ENCODE data around the gene UNC79.
"Not testable (repeated sequence)": the region's sequence is repeated elsewhere in the genome, so short reads cannot be mapped to it uniquely, and the experiment has no call there.

UNC79 gene
- total RNA-seq = 0 to 0.27 reads per million in 2 donors

- no peak for DNase-seq
These were observed at the start of gene UNC79 for GRCh38 chr14:93430315-93431035. UNC79 (plus strand) TSS chr14:93430939; CDS start chr14:93431030, 91 bp downstream.

DNA sequence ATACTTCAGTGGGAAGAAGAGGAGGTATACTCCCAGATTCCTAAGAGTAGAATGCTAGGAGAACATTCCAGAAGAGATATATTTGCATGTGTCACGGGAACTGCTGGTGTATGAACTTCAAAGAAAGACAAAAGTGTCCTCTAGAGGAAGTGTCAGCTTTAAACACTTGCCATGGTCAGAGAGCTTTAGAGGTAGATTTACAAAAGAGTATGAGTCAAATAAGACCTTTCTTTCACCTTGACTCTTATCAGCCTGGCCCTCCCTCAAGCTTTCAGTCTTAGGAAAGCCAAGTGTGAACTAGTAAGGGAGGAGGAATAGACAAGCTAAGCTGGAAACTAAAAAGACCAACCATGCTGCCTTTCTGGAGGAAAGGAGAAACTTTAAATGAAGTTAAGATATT, 49.1 kb upstream of the UNC79 start:
- DNase-seq = no peak

DNA sequence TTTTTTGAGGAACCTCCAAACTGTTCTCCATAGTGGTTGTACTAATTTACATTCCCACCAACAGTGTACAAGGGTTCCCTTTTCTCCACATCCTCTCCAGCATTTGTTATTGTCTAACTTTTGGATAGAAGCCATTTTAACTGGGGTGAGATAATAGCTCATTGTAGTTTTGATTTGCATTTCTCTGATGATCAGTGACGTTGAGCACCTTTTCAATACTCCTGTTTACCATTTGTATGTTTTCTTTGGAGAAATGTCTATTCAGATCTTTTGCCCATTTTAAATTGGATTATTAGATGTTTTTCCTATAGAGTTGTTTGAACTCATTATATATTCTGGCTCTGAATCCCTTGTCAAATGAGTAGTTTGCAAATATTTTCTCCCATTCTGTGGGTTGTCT, 46.5 kb upstream of the UNC79 start:
- DNase-seq = not testable (repeated sequence)

- no peak for DNase-seq
These were observed 35.5 kb upstream of the UNC79 start for GRCh38 chr14:93395231-93395630.

DNA sequence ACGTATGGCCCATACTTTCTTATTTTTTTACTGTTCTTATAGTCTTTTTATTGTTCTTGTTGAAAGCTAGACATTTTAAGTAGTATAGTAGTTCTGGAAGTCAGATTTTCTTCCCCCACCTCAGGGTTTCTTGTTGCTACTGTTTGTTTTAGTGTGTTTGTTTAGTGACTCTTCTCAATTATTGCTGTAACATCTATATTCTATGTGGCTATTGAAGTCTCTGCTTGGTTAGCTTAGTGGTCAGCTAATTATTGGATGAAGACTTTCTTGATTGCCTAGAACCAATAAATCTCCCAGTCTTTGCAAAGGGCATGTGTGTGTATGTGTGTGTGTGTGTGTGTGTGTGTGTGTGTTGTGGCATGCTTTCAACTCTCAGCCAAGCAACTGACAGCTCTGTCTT, 34.3 kb upstream of the UNC79 start:
- DNase-seq = no peak

- no peak for DNase-seq
These were observed 32.2 kb upstream of the UNC79 start for GRCh38 chr14:93398491-93398890.

DNA sequence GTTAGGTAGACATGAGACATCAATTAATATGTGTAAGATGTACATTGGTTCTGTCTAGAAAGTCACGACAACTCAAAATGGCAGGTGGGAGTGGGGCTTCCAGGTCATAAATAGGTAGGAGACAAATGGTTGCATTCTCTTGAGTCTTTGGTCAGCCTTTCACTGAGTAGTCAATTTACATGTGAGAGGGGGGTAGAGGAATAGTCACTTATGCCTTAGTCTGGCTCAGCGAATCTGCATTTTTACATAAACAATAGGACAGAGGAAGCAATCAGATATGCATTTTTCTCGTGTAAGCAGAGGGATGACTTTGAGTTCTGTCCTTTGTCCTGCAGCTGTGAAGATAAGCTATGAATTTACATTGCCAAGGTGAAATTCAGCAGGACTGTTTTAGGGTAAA, 27.8 kb upstream of the UNC79 start:
- DNase-seq = no peak

- no peak for DNase-seq
These were observed 20.7 kb upstream of the UNC79 start for GRCh38 chr14:93410021-93410420.

DNA sequence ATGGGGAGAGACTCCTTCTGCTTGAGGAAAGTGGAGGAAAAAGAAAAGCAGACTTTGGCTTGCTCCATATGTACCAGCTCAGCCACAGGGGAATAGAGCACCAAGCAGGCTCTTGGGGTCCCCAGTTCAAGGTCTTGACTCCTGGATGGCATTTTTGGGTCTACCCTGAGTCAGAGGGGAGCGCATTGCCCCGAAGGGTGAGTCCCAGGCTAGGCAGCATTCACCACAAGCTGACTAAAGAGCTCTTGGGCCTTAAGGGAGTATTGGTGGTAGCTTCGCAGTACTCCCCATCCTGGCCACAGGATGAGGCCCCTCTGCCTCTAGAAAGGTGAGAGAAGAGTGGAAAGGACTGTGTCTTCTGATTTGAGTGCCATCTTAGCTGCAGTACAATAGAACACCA, 19.8 kb upstream of the UNC79 start:
- DNase-seq = no peak

DNA sequence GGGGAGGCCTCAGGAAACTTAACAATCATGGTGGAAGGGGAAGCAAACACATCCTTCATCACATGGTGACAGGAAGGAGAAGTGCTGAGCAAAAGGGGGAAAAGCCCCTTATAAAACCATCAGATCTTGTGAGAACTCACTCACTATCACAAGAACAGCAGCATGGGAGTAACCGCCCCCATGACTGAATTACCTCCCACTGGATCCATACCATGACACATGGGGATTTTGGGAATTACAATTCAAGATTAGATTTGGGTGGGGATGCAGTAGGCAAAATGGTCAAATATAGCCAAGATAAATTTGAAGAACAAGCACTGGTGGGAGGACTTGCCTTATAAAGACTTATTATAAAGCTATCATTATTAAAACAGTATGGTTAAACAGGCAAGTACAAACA, 5.6 kb upstream of the UNC79 start:
- DNase-seq = not testable (repeated sequence)

- no peak for DNase-seq
These were observed 4.0 kb upstream of the UNC79 start for GRCh38 chr14:93426750-93427149.

DNA sequence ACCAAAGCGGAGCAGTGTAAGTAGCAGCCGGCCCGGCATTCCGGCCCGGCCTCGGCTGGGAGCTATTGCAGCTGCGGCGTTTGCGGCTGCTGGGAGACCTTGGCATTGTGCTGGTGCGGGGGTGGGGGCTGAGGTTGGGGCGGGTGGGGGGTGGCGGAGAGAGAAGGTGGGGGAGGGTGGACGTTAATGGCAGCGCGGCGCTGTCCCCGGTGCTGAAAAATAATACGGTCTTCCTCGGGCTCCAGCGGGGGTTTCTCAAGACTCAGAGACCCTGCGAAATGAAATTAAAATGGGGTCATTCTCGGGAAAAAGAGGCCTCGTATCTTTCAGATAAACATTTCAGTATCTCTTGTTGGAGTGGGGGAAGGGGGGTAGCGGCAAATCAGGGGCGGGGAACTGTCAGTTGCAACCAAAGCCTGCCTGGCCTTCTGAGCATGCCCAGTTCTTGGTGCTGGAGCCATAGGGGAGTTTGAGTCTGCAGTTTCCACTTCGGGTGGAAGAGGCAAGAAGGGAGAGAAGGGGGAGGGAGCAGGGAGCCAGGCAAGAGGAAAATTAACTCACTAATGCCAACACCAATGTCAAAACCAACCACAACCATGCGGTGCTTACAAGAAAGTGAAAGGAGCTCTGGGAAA, 414 bp downstream of the UNC79 start:
- DNase-seq = peak in 1 of 5 experiments; percentile 1

- no peak for DNase-seq
These were observed 23.5 kb downstream of the UNC79 start for GRCh38 chr14:93454224-93454623.

- DNase-seq = no peak
These were observed 25.6 kb downstream of the UNC79 start for GRCh38 chr14:93456356-93456755.

DNA sequence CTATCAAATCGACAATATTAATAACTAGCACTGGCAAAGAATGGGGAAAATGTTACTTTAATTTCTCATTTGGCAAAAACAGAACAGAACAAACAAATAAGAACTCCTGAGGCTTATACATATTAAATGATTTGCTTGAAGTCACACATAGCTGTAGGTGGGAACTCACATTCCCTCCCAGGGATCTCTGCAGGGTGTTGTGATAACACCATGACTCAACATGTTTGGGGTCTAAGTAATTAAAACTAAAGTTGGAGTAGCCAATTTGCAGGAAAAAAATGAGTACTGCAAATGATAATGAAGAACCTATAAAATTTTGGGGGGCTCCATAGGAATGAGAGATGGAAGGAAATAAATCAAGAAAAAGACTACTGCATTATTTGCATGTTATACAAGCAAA, 27.5 kb downstream of the UNC79 start:
- no peak for DNase-seq

- no peak for DNase-seq
These were observed 31.7 kb downstream of the UNC79 start for GRCh38 chr14:93462479-93462878.

DNA sequence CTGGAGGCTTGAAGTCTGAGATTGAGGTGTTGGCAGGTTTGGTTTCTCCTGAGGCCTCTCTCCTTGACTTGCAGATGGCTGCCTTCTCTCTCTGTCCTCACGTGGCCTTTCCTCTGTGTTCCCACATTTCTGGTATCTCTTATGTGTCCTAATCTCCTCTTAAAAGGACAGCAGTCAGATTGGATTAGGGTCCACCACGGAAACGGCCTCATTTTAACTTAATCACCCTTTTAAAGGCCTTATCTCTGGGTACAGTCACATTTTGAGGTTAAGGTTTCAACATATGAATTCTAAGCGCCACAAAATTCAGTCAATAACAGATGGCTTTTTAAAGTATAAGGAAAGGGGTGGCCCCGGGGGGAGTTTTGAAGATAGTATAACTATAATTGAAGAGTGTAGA, 33.5 kb downstream of the UNC79 start:
- no peak for DNase-seq

DNA sequence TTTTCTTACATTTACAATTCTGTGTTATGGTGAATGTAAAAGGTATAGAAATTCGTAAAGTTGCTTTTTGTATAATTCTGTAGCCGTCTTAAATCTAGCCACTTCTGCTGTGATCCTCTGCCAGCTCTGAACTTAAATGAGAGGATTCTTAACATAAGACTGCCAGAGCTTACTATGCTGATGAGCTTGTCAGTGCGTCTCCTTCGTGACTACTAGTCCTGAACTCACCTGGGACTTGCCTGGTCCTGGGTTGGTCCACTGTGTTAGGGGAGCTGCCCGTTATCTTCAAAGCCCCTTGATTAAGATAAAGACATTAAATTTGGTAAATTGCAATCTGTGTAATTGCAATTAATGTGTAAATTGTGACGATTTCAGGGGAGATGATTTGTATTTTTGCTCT, 44.7 kb downstream of the UNC79 start:
- DNase-seq = no peak

GRCh38 chr14:93476305-93476704, 45.6 kb downstream of the UNC79 start:
- no peak for DNase-seq

DNA sequence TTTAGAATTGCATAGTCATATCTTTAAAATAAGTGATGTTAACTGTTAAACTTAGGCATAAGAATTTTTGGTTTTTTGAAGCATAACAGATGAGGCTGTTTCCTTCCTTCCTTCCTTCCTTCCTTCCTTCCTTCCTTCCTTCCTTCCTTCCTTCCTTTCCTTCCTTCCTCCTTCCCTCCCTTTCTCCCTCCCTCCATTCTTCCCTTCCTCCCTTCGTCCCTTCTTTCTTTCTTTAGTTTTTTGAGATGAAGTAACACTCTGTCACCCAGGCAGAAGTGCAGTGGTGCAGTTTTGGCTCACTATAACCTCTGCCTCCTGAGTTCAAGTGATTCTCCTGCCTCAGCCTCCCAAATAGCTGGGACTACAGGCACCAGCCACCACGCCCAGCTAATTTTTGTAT, 48.3 kb downstream of the UNC79 start:
- DNase-seq = not testable (repeated sequence)

DNA sequence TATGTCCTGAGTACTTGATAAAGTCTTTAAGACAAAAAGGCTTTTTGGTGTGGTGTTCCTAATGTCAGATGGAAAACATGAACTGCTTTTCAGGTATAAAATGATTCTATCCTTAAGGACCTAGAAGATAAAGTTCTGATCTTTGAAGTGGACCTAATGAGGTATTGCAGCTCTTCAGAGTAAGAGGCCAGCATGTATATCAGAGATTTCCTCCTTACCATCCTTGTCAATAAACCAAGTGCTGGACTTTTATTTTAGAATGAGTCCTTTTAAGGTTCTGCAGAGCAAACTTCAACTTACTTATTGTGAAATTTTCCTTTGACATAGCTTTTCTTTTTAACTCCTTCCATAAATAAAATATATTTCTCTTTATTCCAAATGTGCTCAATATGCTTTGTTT, 50.1 kb downstream of the UNC79 start:
- no peak for DNase-seq

- DNase-seq = no peak
These were observed 51.0 kb downstream of the UNC79 start for GRCh38 chr14:93481758-93482157.

DNA sequence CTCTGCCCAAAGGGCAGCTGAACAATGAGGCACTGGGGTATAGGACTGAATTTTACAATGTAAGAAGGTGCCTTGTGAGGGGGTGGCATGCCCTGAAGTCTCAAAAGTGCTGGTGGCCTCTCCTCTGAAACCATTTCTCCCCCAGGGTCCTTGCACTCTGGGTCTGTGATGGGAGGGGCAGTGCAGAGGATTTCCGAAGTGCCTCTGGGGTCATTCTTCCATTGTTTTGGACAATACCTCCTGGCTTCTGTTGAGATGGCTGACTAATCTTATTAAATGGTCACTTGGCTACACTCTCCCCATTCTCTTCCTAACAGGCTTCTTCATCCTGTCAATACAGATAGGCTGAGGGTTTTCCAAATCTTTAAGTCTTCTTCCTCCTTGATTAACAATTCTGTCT, 59.3 kb downstream of the UNC79 start:
- DNase-seq = no peak

DNA sequence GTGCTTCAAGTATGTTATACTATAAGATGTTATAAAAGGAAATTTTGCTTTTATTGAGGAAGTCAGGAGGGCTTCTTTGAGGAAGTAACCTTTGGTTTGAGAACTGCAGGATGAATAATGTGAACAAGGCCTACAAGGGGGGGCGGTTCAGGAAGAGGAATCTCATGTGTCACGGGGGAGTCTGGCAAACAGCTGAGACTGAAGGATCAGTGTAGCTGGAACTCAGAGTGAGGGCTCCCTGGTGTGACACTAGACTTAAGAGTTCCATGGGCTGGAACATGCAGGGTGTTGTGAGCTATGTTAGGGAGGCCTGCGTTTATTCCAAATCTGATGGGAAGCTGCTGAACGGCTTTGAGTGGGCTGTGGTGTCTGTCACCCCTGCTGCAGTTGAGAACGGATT, 62.3 kb downstream of the UNC79 start:
- no peak for DNase-seq

GRCh38 chr14:93493622-93494021, 62.9 kb downstream of the UNC79 start:
- not testable (repeated sequence) for DNase-seq
